NCI-H2196 treated with DMSO at 0.1 percent for 48 hours (cell line): ENCODE measurements around the gene MOB2.
"Not testable (repeated sequence)": the region's sequence is repeated elsewhere in the genome, so short reads cannot be mapped to it uniquely, and the experiment has no call there.

ENCODE experiments used
- DNase-seq: peaks from one replicate; lab custom pipeline; 2025; ENCODE audit not compliant: unreplicated experiment; lab: John Stamatoyannopoulos, UW

MOB2 gene

DNA sequence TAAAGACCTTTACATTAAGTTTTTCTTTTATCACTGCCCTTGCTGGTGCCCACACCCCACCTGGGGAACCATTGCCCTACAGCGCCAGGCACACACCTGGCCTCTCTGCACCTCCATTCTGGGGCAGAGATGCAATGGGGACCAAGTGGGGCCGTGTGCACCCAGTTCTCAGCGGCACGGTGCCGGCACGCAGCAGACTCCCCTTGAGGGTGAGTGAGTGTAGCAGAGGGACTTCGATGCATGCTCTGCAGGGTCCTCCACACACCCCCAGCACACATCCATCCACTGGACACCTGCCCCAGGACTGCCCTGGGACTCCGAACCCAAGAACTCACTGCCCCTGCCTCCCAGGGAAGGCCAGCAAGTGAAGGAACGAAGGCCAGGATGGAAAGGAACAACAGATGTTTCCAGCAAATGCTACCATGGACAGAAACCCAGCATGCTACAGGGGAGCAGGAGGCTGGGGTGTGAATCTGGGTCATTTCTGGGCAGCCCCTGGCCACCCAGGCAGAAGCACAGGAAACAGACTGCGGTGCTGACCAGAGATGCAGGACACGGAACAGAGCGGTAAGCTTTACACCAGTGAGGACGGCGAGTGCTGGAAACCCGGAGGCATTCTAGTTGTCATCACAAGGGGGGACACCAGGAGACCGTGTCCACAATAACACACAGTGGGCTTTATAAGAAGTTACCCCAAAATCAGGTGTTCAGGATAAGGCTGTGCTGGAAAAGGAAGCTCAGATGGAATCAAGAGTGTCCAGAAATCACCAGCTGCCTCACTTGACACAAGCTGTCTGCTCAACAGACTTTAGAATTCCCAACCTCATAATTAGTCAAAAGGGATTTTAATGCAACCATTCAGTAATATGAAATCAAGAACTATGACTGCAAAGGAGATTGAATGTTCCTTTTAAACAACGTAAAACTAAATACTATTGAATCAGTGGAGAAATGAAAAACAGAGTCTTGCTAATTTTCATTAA is 32.7 kb upstream of the MOB2 start:
- DNase-seq = no peak

DNA sequence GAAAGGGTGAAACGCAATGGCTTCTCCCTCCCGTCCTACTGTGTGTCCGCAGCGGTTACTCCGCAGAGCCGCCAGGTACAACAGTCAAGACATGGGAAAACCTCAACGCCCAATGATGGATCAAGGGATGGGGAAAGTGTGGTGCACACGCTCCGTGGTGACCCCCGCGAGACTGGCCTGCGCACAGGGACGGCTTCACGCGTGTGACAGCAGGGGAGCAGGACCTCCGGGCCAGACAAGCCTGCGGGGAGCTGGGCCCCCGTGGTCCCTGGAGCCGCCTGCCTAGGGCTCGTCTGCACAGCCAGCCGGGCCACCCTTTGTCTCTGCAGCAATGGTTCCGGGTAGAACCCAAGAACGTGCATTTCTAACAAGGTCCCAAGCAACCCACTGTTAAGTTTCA is 31.7 kb upstream of the MOB2 start:
- DNase-seq = no peak

DNA sequence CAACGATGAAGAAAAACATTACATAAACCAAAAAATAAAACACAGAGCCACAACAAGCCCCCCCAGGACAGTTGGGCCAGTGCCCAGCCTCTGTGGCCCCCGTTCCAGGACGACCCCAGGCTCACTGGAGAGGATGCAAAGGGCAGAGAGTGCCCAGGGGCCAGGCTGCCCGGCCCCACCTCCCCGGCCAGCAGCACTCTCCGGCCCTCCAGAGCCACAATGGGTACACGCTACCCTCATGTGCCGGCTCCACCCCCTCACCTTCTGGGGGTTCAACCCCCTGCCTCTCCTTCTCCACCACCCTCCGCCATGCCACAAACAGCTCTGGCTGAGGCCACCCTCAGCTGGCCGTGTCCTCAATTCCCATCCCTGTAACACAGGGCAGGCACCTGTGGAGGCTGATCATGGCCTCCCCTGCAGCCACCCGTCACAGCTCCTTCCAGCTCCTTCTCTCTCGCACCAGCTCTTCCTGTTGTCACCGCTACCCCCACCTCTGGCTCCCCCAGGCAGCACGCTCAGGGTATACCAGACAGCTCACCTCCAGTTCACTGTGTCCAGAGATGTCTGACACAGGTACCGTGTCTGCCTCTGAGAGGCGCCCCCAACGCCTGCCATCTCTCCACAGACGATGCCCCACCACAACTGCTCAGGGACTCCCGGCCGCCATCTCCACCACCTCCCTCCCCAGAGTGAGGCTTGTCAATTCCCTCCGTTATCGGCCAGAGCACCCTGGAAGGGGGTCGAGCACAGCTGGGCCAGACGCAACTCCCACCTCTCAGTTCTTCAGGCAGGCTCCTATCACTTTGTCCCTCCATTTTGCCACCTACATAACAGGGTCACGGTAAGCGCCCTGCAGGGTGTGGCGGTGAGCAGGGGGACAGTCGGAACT is 30.8 kb upstream of the MOB2 start:
- DNase-seq = no peak

DNA sequence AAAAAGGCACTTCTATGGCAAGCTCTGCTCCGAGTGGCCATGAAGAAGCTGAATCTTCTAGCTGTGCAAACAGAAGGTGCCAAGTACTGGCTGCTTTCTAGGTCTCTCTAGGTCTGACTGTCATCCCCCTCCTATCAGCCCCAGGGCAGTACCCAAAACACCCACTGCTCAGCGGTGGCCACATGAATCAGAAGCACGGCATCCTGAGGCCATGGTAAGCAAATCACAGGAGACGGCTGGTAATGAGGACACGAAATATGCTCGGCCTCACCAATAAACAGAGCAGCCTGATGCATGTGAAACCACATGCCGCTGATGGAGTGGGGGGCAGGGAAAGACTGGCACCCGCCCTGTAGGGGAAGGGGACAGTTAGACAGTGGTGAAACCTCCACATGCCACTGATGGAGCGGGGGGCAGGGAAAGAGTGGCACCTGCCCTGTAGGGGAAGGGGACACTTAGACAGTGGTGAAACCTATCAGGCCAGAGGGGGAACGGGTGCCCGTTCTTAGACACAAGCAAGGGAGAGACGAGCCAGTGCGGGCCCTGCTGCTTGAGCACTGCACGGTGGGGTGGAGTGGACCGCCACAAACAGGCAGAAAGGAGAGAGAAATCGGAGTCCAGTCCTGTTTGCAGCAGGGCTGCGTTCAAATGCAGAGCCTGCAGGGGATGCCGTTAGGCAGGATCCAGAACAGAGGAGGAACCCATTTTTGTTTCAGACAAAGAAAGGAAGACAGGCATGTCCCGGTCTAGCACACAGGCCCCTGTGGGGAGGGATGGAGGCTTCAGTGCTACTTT is 29.9 kb upstream of the MOB2 start:
- no peak for DNase-seq

DNA sequence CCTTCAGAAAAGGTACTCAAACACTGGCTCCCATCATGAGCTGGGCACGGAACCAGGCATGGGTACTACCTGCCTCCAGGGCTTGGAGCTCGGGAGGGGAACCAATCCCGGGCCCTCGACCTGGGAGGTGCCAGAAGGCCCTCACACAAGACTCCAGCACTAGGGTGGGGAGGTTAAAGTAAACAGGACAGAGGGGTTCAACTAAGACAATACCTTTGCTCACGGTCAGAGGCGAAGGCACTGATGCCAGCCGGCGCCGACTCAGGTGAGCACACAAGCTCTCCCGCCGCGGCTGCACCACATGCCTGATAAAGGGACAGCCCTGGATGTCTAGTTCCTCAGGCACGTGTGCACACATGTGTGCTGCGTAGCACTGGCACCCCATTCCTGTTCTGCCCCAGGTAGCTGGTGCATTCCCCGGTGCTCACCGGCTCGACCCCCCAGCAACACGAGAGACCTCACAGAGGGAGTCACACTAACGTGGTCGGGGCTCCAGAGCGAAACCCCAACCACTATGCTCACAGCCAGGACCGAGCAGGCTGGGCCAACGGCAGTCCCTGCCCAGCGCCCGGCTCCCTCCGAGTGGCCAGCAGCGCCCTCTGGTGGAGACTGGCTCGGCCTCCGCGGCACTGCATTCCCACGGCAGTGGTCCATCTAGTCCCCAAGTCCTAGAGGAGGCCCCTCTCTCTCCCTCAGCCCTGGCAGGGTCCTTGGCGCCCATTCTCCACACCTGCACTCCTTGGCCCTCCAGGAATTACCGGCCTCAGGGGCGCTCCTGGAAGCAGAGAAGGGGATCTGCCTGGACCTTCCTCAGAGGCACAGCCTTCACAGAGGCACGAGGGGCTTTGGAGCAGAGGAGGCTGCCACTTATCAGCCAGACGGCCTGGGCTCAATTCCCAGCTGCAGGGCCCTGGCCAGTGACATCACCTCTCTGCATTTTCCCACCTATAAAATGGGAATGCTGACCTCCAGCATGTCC is 28.8 kb upstream of the MOB2 start:
- DNase-seq = peak; percentile 15

DNA sequence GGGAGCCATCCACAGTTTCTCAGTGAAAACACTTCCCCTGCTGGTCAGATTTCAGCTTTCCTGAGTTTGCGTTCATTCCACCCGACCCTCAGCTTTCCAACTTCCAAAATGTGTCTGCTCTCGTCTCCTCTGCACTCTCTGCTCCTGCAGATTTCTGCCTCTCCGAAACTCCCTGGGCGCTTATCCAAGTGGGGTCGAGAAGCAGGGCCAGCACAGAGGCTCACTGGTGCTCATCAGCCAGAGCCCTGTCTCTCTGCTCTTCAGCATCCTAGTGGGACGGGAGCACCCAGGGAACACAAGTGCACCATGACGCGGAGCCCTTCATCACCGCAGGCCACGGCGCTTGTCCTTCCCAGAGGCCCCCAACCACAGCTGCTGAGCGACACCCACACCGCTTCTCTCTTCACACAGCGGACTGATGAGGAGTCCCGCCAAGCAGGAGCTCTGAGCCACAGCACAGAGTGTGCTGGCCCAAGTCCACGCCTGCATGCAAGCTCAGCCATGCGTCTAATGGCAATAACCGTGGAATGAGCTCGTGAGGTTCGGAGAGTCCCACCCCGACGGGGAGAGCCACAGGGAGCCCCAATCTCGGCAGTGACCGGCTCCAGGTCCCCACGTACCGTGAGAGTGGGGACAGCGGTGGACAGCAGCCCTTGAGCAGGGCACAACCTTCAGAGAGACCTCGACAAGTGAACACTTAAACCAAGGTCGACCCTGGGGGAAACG is 27.9 kb upstream of the MOB2 start:
- no peak for DNase-seq

DNA sequence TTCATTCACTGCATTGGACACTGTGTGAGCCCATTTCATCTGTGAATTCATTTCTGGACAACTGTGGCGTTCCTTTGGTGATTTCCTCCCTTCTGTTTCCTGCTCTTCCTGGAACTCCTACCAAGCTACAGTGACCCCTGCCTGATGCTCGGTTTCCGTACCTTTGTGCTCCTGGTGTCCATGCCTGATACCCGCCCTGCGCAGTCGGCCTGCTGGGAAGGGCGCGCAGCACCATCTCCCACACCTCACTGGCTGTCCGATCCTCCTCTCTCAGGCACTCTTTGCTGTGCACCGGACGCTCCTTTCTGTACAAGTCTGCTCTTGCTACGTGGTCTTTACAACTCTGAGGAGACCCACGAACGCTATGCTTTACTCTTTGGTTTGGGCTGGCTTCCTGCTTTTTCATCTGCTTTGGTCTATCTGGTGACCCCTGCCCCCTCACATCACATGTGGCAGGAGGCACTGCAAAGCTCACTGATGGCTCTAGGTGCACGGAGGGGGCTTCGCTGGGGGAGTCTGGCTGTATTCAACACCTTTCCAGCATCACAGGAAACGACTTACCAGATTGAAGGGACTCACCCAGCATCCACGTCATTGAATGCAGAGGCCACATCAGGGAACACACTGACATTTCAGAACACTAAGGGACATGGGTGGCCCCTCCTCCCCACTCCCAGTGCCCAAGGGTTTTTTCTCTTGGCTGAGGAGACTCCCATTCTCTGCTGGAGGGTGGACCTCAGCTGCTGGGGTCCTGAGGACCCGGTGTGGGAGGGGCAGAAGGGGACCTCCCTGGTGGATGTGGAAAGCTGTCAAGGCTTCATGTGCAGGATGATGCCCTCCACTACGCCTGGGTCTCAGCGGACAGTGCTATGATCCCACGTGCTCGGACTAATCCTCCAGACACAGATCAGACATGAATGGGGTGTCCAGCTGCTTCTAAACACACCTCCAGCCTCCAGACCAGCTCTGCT is 27.0 kb upstream of the MOB2 start:
- no peak for DNase-seq

DNA sequence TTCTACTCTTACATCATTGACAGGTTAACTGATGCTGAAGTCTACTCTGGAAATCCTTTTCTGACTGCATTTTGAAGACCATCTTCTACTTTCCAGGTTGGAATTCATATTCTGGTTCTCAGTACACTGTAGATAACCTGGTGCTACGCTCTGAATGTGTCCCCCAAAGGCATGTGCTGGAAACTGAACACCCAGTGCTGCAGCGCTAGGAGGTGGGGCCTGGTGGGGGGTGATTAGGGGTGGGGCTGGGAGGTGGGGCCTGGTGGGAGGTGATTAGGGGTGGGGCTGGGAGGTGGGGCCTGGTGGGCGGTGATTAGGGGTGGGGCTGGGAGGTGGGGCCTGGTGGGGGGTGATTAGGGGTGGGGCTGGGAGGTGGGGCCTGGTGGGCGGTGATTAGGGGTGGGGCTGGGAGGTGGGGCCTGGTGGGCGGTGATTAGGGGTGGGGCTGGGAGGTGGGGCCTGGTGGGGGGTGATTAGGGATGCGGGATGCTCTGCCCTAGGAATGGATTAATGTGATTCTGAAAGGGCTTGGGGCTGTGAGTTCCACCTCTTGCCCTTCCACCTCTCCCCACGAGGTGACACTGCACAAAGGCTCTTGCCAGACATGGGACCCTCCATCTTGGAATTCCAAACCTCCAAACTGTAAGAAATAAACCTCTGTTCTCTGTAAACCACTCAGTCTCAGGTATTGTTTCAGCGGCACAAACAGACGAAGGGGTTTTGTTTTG is 26.1 kb upstream of the MOB2 start:
- DNase-seq = not testable (repeated sequence)

DNA sequence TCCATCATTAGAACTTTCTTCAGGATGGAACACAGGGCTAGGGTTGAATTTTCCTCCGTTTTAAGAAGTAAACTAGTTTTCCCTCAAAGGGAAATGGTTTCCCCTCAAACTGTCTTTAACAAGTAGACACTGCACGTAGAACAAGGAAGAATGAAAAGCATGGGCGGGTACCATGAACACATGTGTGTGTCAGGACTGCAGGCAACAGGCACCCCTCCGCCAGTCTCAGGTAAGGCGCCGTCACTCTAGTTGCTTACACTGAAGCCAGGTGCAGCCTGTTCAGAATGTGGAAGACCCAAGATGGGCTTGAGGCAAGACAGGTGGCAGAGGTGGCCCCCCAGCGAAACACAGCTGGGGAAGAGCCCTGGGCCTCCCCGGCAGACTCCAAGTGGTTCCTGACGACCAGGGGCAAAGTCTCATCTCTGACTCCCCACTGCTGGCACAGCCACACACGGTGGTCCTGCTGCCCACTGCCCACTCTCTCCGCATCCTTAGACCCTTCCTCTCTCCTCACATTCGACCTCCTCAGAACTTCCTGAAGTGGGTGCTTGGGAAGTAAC is 25.4 kb upstream of the MOB2 start:
- DNase-seq = no peak

DNA sequence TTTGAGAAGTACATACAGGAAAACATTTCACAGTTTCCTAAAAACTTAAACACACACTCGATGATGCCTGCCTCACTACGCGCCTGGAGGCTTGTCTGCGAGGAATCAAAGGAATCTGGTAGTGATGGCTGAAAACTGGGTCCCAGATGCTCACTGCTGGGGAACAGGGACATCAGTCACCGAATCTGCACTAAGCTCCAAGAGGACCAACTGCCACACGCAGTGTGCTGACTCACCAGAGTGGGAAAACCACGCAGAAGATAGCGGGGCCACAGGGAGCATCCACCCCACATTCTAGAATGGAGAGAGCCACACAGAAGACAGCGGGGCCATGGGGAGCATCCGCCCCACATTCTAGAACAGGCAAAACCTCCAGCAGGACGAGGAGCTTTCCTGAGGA is 24.3 kb upstream of the MOB2 start:
- DNase-seq = no peak

DNA sequence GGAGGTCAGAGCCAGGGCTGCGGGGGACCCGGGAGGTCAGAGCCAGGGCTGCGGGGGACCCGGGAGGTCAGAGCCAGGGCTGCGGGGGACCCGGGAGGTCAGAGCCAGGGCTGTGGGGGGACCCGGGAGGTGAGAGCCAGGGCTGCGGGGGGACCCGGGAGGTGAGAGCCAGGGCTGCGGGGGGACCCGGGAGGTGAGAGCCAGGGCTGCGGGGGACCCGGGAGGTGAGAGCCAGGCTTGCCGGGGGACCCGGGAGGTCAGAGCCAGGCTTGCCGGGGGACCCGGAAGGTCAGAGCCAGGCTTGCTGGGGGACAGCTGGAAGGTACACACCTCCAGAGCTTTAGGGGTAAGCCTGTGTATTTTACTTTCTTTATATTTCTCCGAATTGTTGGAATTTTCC is 23.8 kb upstream of the MOB2 start:
- not testable (repeated sequence) for DNase-seq

DNA sequence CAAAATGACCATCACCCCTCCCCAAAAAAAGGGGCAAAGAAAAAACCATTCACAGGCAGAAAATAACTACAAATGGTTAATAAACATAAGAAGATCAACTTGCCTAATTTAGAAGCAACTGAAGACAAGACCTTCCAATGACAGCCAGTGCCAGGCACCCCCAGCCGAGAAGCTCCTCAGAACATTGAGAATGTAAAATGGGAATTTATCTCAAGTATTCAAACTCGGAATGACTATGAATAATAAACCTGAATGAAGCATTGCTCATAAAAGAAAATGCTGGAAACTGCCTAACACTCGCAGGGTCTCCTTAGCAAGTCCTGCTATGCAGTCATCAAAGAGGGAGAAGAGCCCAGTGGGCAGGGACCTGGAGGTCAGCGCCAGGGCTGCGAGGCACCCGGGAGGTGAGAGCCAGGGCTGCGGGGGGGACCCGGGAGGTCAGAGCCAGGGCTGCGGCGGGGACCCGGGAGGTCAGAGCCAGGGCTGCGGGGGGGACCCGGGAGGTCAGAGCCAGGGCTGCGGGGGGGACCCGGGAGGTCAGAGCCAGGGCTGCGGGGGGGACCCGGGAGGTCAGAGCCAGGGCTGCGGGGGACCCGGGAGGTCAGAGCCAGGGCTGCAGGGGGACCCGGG is 23.2 kb upstream of the MOB2 start:
- DNase-seq = no peak

DNA sequence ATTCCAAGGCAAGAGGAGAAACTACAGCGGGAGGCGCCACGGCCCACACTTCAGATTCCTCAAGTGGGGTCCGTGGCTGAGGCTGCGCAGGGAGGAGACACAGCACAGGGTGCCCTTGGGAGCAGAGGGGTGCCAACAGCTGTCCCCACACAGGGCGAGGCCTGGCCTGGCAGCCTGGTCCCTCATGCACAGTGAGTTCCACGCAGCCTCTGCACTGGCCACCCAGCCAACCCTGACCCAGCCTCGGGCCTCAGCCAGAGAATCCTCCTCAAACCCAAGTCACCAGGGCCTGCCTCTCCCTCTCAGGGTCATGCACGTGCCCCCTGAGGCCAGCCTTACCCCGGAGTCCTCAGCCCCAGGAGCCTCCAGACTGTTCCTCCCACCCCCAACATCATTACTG is 22.4 kb upstream of the MOB2 start:
- DNase-seq = no peak

DNA sequence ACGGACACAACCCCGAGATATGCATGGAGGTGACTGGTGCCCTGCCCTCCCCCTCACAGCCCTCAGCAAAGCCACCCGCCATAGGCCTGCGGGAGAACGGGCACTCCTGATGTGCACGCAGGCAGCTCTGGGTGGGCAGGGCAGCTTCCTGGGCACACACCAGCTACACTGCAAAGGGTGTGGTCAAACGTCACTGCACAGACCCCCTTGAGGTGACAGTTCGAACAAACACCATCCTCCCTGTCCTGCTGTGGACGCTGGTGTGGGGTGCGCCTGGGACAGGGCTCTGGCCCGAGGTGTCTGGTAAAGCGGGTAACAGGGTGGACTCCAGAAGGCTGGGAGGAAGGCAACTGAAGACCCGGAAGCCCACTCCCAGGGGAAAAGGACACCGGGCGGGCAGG is 21.9 kb upstream of the MOB2 start:
- DNase-seq = no peak

DNA sequence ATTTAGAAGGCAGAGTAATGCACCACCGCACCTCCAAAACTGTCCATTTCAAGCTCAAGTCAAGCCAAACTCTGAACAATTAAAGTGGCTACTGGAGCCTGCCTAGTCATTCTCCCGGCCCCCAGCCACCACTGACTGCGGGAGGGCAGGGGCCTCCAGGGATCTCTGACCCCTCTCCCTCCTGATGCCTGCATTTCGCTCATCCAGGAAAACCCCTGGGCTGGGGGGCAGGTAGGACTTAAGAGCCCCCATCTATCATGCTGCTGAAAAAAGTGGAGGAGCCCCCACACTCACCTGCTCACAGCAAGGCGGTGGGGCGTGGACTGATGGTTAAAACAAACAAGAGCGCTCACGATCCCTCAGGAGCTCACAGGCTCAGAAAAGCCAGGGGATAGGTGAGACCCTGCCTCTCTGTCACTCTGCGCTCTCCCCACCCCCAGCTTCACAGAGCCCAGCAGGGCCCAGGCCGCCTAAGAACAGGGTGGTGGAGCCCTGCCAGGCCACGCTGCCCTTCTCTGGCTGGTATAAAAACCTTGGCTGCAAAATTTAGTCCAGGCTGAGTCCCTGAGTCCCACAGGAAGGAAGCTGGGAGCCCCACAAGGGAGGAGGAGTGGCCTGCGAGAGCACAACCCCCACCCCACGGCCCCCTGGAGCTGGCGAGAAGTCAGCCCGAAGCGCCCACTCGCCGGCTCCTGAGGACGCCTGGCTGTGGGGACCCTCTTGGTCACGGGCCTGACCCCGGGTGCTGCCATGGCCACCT is 21.0 kb upstream of the MOB2 start:
- DNase-seq = no peak

DNA sequence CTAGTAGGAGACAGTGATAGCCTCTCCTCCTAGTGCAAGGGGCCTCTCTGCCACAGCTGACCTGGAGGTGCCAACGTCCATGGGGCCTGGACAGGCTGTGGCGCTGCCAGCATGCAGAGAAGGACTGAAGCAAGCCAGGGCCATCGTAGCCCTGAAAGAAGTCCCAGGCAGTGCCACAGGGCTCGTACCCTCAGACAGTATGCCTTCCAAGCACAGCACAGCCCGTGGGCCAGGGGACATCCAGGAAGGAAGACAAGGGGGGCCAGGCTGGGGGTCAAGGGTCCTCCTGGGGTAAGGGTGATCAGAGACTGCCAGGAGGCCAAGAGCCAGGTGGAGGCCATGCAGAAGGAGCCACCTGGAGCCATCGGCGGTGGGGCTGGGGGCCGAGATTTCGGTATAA is 20.4 kb upstream of the MOB2 start:
- no peak for DNase-seq
